ENCODE results near the gene MYH11. TPM values are rescaled to one million over a fixed set of nuclear protein-coding genes. Genes with fewer than 3 reads are reported as not detected.

Gene MYH11
- total and polyA plus RNA-seq, 2 experiments from 2014 or later: 1.6 to 5.9 TPM

DNA sequence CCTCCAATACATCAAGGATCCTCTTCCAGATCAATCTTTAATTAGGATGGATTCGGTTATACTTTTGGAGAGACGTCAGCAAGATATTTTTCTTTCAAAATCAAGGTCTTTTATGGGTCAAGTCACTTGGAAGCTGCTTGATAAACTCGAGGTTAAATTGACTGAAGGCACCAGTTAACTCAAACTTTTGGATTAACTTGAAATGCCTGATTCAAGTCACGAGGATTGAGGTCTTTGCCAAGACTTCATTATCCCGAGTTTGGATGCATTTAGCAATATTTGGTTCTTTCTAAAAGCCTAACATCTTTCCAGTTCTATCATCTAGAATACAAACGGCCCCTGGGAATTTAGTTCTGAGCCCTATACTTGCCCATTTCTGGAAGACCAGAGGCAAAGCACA lies 82.9 kb downstream of the MYH11 start:
- peak overlapping the region; percentile 69 for H2AFZ ChIP-seq

DNA sequence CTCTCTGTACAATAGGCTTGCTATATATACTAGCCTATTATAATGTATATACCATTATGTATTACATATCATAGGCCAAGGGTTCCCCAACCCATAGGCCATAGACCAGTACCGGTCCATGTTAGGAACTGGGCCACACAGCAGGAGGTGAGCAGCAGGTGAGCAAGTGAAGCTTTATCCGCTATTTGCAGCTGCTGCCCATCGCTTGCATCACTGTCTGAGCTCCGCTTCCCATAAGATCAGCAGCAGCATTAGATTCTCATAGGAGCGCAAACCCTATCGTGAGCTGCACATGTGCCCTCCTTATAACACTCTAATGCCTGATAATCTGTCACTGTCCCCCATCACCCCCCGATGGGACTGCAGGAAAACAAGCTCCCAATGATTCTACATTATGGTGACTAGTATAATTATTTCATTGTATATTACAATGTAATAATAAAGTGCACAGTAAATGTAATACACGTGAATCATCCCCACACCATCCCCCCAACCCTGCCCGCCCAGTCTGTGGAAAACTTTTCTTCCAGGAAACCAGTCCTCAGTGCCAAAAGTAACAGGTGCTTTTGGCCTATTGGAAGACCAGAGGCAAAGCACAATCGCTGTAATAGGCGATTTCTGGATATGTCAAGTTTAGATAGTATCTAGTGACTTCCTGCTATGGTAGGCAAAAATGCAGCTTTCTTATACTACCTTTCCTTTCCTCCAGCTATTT lies 84.1 kb downstream of the MYH11 start:
- H3K4me3 ChIP-seq: no peak overlapping the region
- Mint-ChIP-seq H3K4me3 (no peak overlapping the region), H3K27me3 (ENCODE audit: insufficient read depth, low read depth, poor library complexity) (peaks cover 5% of the 10 kb centered on the region), H3K27ac (no peak overlapping the region), H3K9me3 (no peaks in the 10 kb centered on the region), H3K36me3 (ENCODE audit: low read depth) (no peaks in the 10 kb centered on the region), H3K4me1 (no peaks in the 10 kb centered on the region)
- H3K4me1 ChIP-seq (ENCODE audit: insufficient read depth): no peaks in the 10 kb centered on the region
- H3K27me3 ChIP-seq (ENCODE audit: insufficient read depth): no peaks in the 10 kb centered on the region
- ATAC-seq: no peak
- no peak overlapping the region for H3K27ac ChIP-seq (ENCODE audit: low read depth)
- no peak for DNase-seq (ENCODE audit: low spot score)
- H3K4me2 ChIP-seq: no peak overlapping the region
- no peaks in the 10 kb centered on the region for H3F3A ChIP-seq (replicated peaks; ENCODE audit: low read depth)
- no peaks in the 10 kb centered on the region for H3K79me2 ChIP-seq (replicated peaks; ENCODE audit: insufficient read depth)
- H3K9me2 ChIP-seq (ENCODE audit: insufficient read depth): no peaks in the 10 kb centered on the region
- no peaks in the 10 kb centered on the region for H3K36me3 ChIP-seq (ENCODE audit: insufficient read depth)
- H4K20me1 ChIP-seq (replicated peaks; ENCODE audit: insufficient read depth): no peaks in the 10 kb centered on the region
- H2AFZ ChIP-seq: no peak overlapping the region
- TF ChIP-seq, protein P1, sequence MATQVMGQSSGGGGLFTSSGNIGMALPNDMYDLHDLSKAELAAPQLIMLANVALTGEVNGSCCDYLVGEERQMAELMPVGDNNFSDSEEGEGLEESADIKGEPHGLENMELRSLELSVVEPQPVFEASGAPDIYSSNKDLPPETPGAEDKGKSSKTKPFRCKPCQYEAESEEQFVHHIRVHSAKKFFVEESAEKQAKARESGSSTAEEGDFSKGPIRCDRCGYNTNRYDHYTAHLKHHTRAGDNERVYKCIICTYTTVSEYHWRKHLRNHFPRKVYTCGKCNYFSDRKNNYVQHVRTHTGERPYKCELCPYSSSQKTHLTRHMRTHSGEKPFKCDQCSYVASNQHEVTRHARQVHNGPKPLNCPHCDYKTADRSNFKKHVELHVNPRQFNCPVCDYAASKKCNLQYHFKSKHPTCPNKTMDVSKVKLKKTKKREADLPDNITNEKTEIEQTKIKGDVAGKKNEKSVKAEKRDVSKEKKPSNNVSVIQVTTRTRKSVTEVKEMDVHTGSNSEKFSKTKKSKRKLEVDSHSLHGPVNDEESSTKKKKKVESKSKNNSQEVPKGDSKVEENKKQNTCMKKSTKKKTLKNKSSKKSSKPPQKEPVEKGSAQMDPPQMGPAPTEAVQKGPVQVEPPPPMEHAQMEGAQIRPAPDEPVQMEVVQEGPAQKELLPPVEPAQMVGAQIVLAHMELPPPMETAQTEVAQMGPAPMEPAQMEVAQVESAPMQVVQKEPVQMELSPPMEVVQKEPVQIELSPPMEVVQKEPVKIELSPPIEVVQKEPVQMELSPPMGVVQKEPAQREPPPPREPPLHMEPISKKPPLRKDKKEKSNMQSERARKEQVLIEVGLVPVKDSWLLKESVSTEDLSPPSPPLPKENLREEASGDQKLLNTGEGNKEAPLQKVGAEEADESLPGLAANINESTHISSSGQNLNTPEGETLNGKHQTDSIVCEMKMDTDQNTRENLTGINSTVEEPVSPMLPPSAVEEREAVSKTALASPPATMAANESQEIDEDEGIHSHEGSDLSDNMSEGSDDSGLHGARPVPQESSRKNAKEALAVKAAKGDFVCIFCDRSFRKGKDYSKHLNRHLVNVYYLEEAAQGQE (IDR thresholded peaks at IDR 0.05; ENCODE audit: unreplicated experiment): no peak
- TF ChIP-seq POLR2AphosphoS5 (IDR thresholded peaks at IDR 0.05; ENCODE audit: low read depth) (no peak), CREB1 (CRISPR knock-in tag; IDR thresholded peaks at IDR 0.05; ENCODE audit: low read depth) (no peak), ZNF114 (CRISPR knock-in tag; IDR thresholded peaks at IDR 0.05) (no peak), STAT1 (IDR thresholded peaks at IDR 0.05; ENCODE audit: unreplicated experiment) (no peak), JUNB (IDR thresholded peaks at IDR 0.05; ENCODE audit: unreplicated experiment) (no peak), EZH2phosphoT487 (IDR thresholded peaks at IDR 0.05; ENCODE audit: unreplicated experiment) (no peak), NANOG (IDR thresholded peaks at IDR 0.05; ENCODE audit: borderline replicate concordance) (no peak), EZH2 (IDR thresholded peaks at IDR 0.05; ENCODE audit: low read depth, unreplicated experiment) (no peak), ZNF331 (CRISPR knock-in tag; IDR thresholded peaks at IDR 0.05; ENCODE audit: low read depth) (no peak)
- TF ChIP-seq, protein P2, sequence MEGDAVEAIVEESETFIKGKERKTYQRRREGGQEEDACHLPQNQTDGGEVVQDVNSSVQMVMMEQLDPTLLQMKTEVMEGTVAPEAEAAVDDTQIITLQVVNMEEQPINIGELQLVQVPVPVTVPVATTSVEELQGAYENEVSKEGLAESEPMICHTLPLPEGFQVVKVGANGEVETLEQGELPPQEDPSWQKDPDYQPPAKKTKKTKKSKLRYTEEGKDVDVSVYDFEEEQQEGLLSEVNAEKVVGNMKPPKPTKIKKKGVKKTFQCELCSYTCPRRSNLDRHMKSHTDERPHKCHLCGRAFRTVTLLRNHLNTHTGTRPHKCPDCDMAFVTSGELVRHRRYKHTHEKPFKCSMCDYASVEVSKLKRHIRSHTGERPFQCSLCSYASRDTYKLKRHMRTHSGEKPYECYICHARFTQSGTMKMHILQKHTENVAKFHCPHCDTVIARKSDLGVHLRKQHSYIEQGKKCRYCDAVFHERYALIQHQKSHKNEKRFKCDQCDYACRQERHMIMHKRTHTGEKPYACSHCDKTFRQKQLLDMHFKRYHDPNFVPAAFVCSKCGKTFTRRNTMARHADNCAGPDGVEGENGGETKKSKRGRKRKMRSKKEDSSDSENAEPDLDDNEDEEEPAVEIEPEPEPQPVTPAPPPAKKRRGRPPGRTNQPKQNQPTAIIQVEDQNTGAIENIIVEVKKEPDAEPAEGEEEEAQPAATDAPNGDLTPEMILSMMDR (conservative IDR thresholded peaks at IDR 0.05; ENCODE audit: low read depth in 2 of 2): no peak
- TF ChIP-seq, protein P3, sequence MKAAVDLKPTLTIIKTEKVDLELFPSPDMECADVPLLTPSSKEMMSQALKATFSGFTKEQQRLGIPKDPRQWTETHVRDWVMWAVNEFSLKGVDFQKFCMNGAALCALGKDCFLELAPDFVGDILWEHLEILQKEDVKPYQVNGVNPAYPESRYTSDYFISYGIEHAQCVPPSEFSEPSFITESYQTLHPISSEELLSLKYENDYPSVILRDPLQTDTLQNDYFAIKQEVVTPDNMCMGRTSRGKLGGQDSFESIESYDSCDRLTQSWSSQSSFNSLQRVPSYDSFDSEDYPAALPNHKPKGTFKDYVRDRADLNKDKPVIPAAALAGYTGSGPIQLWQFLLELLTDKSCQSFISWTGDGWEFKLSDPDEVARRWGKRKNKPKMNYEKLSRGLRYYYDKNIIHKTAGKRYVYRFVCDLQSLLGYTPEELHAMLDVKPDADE (IDR thresholded peaks at IDR 0.05): no peak

More for the DNA sequence above, 82.9 kb downstream of the MYH11 start:
- Histone ChIP-seq H3K79me2 (replicated peaks; ENCODE audit: insufficient read depth) (no peaks in the 10 kb centered on the region), H3K4me1 (ENCODE audit: insufficient read depth) (no peaks in the 10 kb centered on the region), H3K36me3 (ENCODE audit: insufficient read depth) (no peaks in the 10 kb centered on the region), H3K4me3 (no peak overlapping the region), H3F3A (replicated peaks; ENCODE audit: low read depth) (no peaks in the 10 kb centered on the region), H3K27me3 (ENCODE audit: insufficient read depth) (no peaks in the 10 kb centered on the region), H3K4me2 (no peak overlapping the region), H3K27ac (ENCODE audit: low read depth) (no peak overlapping the region), H4K20me1 (replicated peaks; ENCODE audit: insufficient read depth) (no peaks in the 10 kb centered on the region), H3K9me2 (ENCODE audit: insufficient read depth) (no peaks in the 10 kb centered on the region)
- H3K27me3 Mint-ChIP-seq (ENCODE audit: insufficient read depth, low read depth, poor library complexity): peaks cover 5% of the 10 kb centered on the region
- DNase-seq (ENCODE audit: low spot score): no peak
- no peak for TF ChIP-seq NANOG (IDR thresholded peaks at IDR 0.05; ENCODE audit: borderline replicate concordance)
- peaks cover 8% of the 10 kb centered on the region for H3K4me1 Mint-ChIP-seq
- H3K9me3 Mint-ChIP-seq: no peaks in the 10 kb centered on the region
- no peak for ATAC-seq
- H3K4me3 Mint-ChIP-seq: no peak overlapping the region
- H3K36me3 Mint-ChIP-seq (ENCODE audit: low read depth): no peaks in the 10 kb centered on the region
- H3K27ac Mint-ChIP-seq: no peak overlapping the region
